ENCODE data around the gene PIGK. TPM values are rescaled to one million over a fixed set of nuclear protein-coding genes. Genes with fewer than 3 reads are reported as not detected.

The PIGK gene
- total RNA-seq, 5 donors from 2014 or later (not counting 1 experiment from before 2014, with no cell fraction given), result 17.9 to 23.9 (median 21.2) TPM

DNA sequence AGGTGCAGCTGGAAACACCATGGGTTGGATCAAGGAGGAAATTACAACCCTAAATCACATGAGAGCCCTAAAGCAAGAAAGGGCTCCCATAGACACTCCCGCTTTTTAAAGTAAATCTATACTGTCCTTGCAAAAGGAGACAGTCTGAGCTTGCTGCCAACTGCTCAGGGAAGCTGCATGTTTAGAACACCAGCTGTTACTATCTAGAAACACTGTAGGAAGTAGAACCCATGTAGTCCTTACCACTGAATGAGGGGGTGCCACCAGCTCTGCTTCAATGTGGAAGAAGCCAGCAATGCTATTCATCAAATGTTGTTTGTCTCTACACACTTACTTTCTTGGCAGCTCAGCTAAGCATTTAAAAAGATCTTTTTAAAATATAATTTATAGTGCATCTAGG lies 79.8 kb downstream of the PIGK start:
- Histone ChIP-seq H3K9me3 (no peaks in the 10 kb centered on the region), H3K27me3 (replicated peaks in 1 of 2; ENCODE audit: control insufficient read depth in 2 of 2, extremely low read depth in 1 of 2, insufficient read depth in 2 of 2, low read length in 1 of 2) (peaks cover 0 to 2% of the 10 kb centered on the region in 2 experiments), H3K27ac (ENCODE audit: low read length) (no peak overlapping the region), H3K4me3 (ENCODE audit: control insufficient read depth in 1 of 2, extremely low read depth in 1 of 2, low read length in 1 of 2) (no peak overlapping the region), H3K36me3 (ENCODE audit: control insufficient read depth in 2 of 2, extremely low read depth in 1 of 2, insufficient read depth in 1 of 2, low read length in 1 of 2) (no peaks in the 10 kb centered on the region), H3K4me1 (ENCODE audit: control insufficient read depth in 1 of 2, extremely low read depth in 1 of 2, insufficient read depth in 2 of 2, low read length in 2 of 2) (no peaks in the 10 kb centered on the region)
- no peaks in the 10 kb centered on the region for H3K9me3 Mint-ChIP-seq
- H3K27ac Mint-ChIP-seq, result no peak overlapping the region
- ChIA-PET POLR2A (no interaction called here), CTCF (interaction anchor here (0.5 to 1.6 kb wide), 6 partner anchors 11 to 1149 kb away, joined by 3 to 6 read pairs (median 3); no protein-coding TSS in a partner anchor)
- DNase-seq, result no peak
- no peak for ATAC-seq (replicated peaks in 1 of 4)
- peaks cover 20% of the 10 kb centered on the region for H3K36me3 Mint-ChIP-seq
- no peak overlapping the region for H3K4me3 Mint-ChIP-seq
- no peaks in the 10 kb centered on the region for H3K4me1 Mint-ChIP-seq
- WGBS (ENCODE audit: insufficient coverage), result no CpG with 5 or more reads among the region's 1 CpG
- H3K27me3 Mint-ChIP-seq, result no peaks in the 10 kb centered on the region

GRCh38 chr1:77134359-77134758 lies 84.9 kb downstream of the PIGK start:
- Histone ChIP-seq H3K36me3 (ENCODE audit: control insufficient read depth in 2 of 2, extremely low read depth in 1 of 2, insufficient read depth in 1 of 2, low read length in 1 of 2) (peaks cover 0 to 2% of the 10 kb centered on the region in 2 donors), H3K4me3 (ENCODE audit: control insufficient read depth in 1 of 2, extremely low read depth in 1 of 2, low read length in 1 of 2) (no peak overlapping the region), H3K9me3 (no peaks in the 10 kb centered on the region), H3K4me1 (ENCODE audit: control insufficient read depth in 1 of 2, extremely low read depth in 1 of 2, insufficient read depth in 2 of 2, low read length in 2 of 2) (no peaks in the 10 kb centered on the region), H3K27ac (ENCODE audit: low read length) (no peak overlapping the region), H3K27me3 (replicated peaks in 1 of 2; ENCODE audit: control insufficient read depth in 2 of 2, extremely low read depth in 1 of 2, insufficient read depth in 2 of 2, low read length in 1 of 2) (peaks cover 0 to 2% of the 10 kb centered on the region in 2 experiments)
- WGBS (ENCODE audit: insufficient coverage), result 80% methylated on average over 1 of the region's 2 CpGs
- Mint-ChIP-seq H3K4me3 (no peak overlapping the region), H3K9me3 (no peaks in the 10 kb centered on the region), H3K27me3 (no peaks in the 10 kb centered on the region), H3K36me3 (peaks cover 12% of the 10 kb centered on the region), H3K27ac (no peak overlapping the region), H3K4me1 (no peaks in the 10 kb centered on the region)
- CTCF ChIA-PET, result no interaction called here
- DNase-seq (no peak), ATAC-seq (replicated peaks in 1 of 4) (no peak)
- POLR2A ChIA-PET, result interaction anchor here (0.5 to 0.6 kb wide), 2 partner anchors 11 to 837 kb away, joined by 3 to 6 read pairs; no protein-coding TSS in a partner anchor

- Mint-ChIP-seq H3K4me1 (no peaks in the 10 kb centered on the region), H3K27me3 (no peaks in the 10 kb centered on the region), H3K4me3 (no peak overlapping the region), H3K9me3 (no peaks in the 10 kb centered on the region), H3K36me3 (peaks cover 7% of the 10 kb centered on the region), H3K27ac (no peak overlapping the region)
- Histone ChIP-seq H3K9me3 (no peaks in the 10 kb centered on the region), H3K36me3 (ENCODE audit: control insufficient read depth in 2 of 2, extremely low read depth in 1 of 2, insufficient read depth in 1 of 2, low read length in 1 of 2) (peaks cover 0 to 2% of the 10 kb centered on the region in 2 donors), H3K27me3 (replicated peaks in 1 of 2; ENCODE audit: control insufficient read depth in 2 of 2, extremely low read depth in 1 of 2, insufficient read depth in 2 of 2, low read length in 1 of 2) (peaks cover 0 to 2% of the 10 kb centered on the region in 2 experiments), H3K4me1 (ENCODE audit: control insufficient read depth in 1 of 2, extremely low read depth in 1 of 2, insufficient read depth in 2 of 2, low read length in 2 of 2) (no peaks in the 10 kb centered on the region), H3K4me3 (ENCODE audit: control insufficient read depth in 1 of 2, extremely low read depth in 1 of 2, low read length in 1 of 2) (no peak overlapping the region), H3K27ac (ENCODE audit: low read length) (no peak overlapping the region)
- ATAC-seq (replicated peaks in 1 of 4) (no peak), DNase-seq (no peak)
- no CpG with 5 or more reads among the region's 3 CpGs for WGBS (ENCODE audit: insufficient coverage)
- CTCF ChIA-PET, result no interaction called here
- POLR2A ChIA-PET, result interaction anchor here in 1 of 2 donors (0.6 kb wide), 1 partner anchor 11 kb away, joined by 3 read pairs; no protein-coding TSS in a partner anchor
These were observed 85.4 kb downstream of the PIGK start for GRCh38 chr1:77133731-77134358.

- peaks cover 18% of the 10 kb centered on the region for H3K36me3 Mint-ChIP-seq
- Histone ChIP-seq H3K4me1 (ENCODE audit: control insufficient read depth in 1 of 2, extremely low read depth in 1 of 2, insufficient read depth in 2 of 2, low read length in 2 of 2) (no peaks in the 10 kb centered on the region), H3K27me3 (replicated peaks in 1 of 2; ENCODE audit: control insufficient read depth in 2 of 2, extremely low read depth in 1 of 2, insufficient read depth in 2 of 2, low read length in 1 of 2) (no peaks in the 10 kb centered on the region), H3K9me3 (no peaks in the 10 kb centered on the region), H3K4me3 (ENCODE audit: control insufficient read depth in 1 of 2, extremely low read depth in 1 of 2, low read length in 1 of 2) (no peak overlapping the region), H3K27ac (ENCODE audit: low read length) (no peak overlapping the region), H3K36me3 (ENCODE audit: control insufficient read depth in 2 of 2, extremely low read depth in 1 of 2, insufficient read depth in 1 of 2, low read length in 1 of 2) (peaks cover 0 to 2% of the 10 kb centered on the region in 2 donors)
- POLR2A ChIA-PET, result no interaction called here
- H3K4me1 Mint-ChIP-seq, result no peaks in the 10 kb centered on the region
- peak in 2 of 4 experiments; percentile 51 to 58 for ATAC-seq (replicated peaks in 1 of 4)
- H3K27me3 Mint-ChIP-seq, result no peaks in the 10 kb centered on the region
- 0% methylated on average over 1 of the region's 2 CpGs for WGBS (ENCODE audit: insufficient coverage)
- no peaks in the 10 kb centered on the region for H3K9me3 Mint-ChIP-seq
- no peak overlapping the region for H3K27ac Mint-ChIP-seq
- no peak overlapping the region for H3K4me3 Mint-ChIP-seq
- DNase-seq, result peak in 13 of 35 experiments; percentile 4 to 62 (median 9)
- CTCF ChIA-PET, result interaction anchor here (0.6 to 1.9 kb wide), 2 partner anchors 566 to 972 kb away, joined by 3 to 13 read pairs (median 5); no protein-coding TSS in a partner anchor
These were observed 92.9 kb downstream of the PIGK start for GRCh38 chr1:77126307-77126706.

DNA sequence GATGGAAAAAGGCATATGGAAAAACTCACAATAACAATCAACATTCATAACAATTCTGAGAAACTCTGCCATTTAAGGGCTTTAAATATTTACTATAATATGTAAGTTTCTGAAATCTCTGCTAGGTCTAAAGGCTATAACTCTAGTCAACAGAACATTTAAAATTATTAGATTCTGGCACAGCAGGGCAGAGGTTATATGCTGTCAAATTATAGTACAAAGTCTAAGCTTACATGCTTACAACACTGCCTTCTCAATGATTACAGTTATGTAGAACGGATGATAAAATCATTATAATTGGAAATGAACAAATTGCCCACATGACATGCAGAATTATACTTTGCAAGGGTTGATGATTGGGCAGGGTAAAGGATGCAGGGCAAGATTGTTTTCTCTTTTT lies 97.7 kb downstream of the PIGK start:
- no peak for ATAC-seq (replicated peaks in 1 of 4)
- Histone ChIP-seq H3K4me3 (ENCODE audit: control insufficient read depth in 1 of 2, extremely low read depth in 1 of 2, low read length in 1 of 2) (no peak overlapping the region), H3K27me3 (replicated peaks in 1 of 2; ENCODE audit: control insufficient read depth in 2 of 2, extremely low read depth in 1 of 2, insufficient read depth in 2 of 2, low read length in 1 of 2) (no peaks in the 10 kb centered on the region), H3K27ac (ENCODE audit: low read length) (no peak overlapping the region), H3K36me3 (ENCODE audit: control insufficient read depth in 2 of 2, extremely low read depth in 1 of 2, insufficient read depth in 1 of 2, low read length in 1 of 2) (no peaks in the 10 kb centered on the region), H3K4me1 (ENCODE audit: control insufficient read depth in 1 of 2, extremely low read depth in 1 of 2, insufficient read depth in 2 of 2, low read length in 2 of 2) (no peaks in the 10 kb centered on the region), H3K9me3 (no peaks in the 10 kb centered on the region)
- POLR2A ChIA-PET, result no interaction called here
- Mint-ChIP-seq H3K4me3 (no peak overlapping the region), H3K27me3 (no peaks in the 10 kb centered on the region), H3K9me3 (no peaks in the 10 kb centered on the region), H3K4me1 (no peaks in the 10 kb centered on the region), H3K36me3 (peaks cover 51% of the 10 kb centered on the region), H3K27ac (no peak overlapping the region)
- CTCF ChIA-PET, result interaction anchor here (0.5 to 1.2 kb wide), 2 partner anchors 15 to 957 kb away, joined by 3 to 4 read pairs; no protein-coding TSS in a partner anchor
- DNase-seq, result no peak
- no CpG with 5 or more reads among the region's 1 CpG for WGBS (ENCODE audit: insufficient coverage)

GRCh38 chr1:77120950-77121349 lies 98.3 kb downstream of the PIGK start:
- no peak for ATAC-seq (replicated peaks in 1 of 4)
- Histone ChIP-seq H3K9me3 (no peaks in the 10 kb centered on the region), H3K27me3 (replicated peaks in 1 of 2; ENCODE audit: control insufficient read depth in 2 of 2, extremely low read depth in 1 of 2, insufficient read depth in 2 of 2, low read length in 1 of 2) (no peaks in the 10 kb centered on the region), H3K4me3 (ENCODE audit: control insufficient read depth in 1 of 2, extremely low read depth in 1 of 2, low read length in 1 of 2) (no peak overlapping the region), H3K27ac (ENCODE audit: low read length) (no peak overlapping the region), H3K36me3 (ENCODE audit: control insufficient read depth in 2 of 2, extremely low read depth in 1 of 2, insufficient read depth in 1 of 2, low read length in 1 of 2) (no peaks in the 10 kb centered on the region), H3K4me1 (ENCODE audit: control insufficient read depth in 1 of 2, extremely low read depth in 1 of 2, insufficient read depth in 2 of 2, low read length in 2 of 2) (no peaks in the 10 kb centered on the region)
- no peaks in the 10 kb centered on the region for H3K4me1 Mint-ChIP-seq
- ChIA-PET POLR2A (no interaction called here), CTCF (interaction anchor here in 1 of 2 donors (1.2 kb wide), 1 partner anchor 16 kb away, joined by 3 read pairs; no protein-coding TSS in a partner anchor)
- no peak overlapping the region for H3K4me3 Mint-ChIP-seq
- WGBS (ENCODE audit: insufficient coverage), result 86% methylated on average over 1 of the region's 3 CpGs
- no peak for DNase-seq
- H3K9me3 Mint-ChIP-seq, result no peaks in the 10 kb centered on the region
- H3K27ac Mint-ChIP-seq, result no peak overlapping the region
- no peaks in the 10 kb centered on the region for H3K27me3 Mint-ChIP-seq
- peaks cover 48% of the 10 kb centered on the region for H3K36me3 Mint-ChIP-seq

Measured in T-cell (primary cell).